Body of pancreas (tissue), 4 donors: ENCODE data around the gene SNX21. TPM values are rescaled to one million over a fixed set of nuclear protein-coding genes. Genes with fewer than 3 reads are reported as not detected.

Source experiments
- ATAC-seq: fragments of 150-250 bp; one replicate; pipeline ENCODE4 v1.9.1; 2016
- DNase-seq, 4 donors: peaks; one replicate each; pipeline ENCODE4 v3.0.0-alpha.2; 2019
- H3K27ac ChIP-seq, 4 donors: fragments of 200-600 bp; sonication (generic); 1 replicate in 3 of 4; 2 replicates in 1 of 4; pipeline versions ENCODE4 v1.5.1 to v1.6.1; 2016 to 2019; ENCODE audit warnings: mild to moderate bottlenecking in 1 of 4, mixed read lengths in 1 of 4, moderate library complexity in 1 of 4
- H3K27me3 ChIP-seq, 2 donors: fragments of 200-600 bp; sonication (generic); one replicate each; pipeline ENCODE4 v1.6.0; 2016; ENCODE audit warnings: mild to moderate bottlenecking in 1 of 2
- H3K36me3 ChIP-seq, 2 donors: fragments of 200-600 bp; sonication (generic); replicated peaks in 1 of 2; 2 replicates each; pipeline ENCODE4 v1.5.1; 2016; ENCODE audit warnings: low read depth in 2 of 2; ENCODE audit not compliant: insufficient read depth in 1 of 2
- H3K4me1 ChIP-seq: fragments of 200-600 bp; sonication (generic); one replicate; pipeline ENCODE4 v1.6.0; 2016
- H3K4me3 ChIP-seq, 2 donors: fragments of 200-600 bp; sonication (generic); 1 replicate in 1 of 2; 2 replicates in 1 of 2; pipeline ENCODE4 v1.5.1; 2016 to 2019
- H3K9me3 ChIP-seq, 3 donors: fragments of 200-600 bp; sonication (generic); 1 replicate in 2 of 3; 2 replicates in 1 of 3; pipeline ENCODE4 v1.5.1; 2016
- CTCF ChIP-seq, 7 experiments: fragments of 450-650 bp in 4 of 7; fragments of 200-600 bp in 3 of 7; sonication (generic) in 3 of 7; IDR thresholded peaks; one replicate each; pipeline ENCODE4 v1.5.1; 2016 to 2019; ENCODE audit warnings: antibody characterized with exemption in 7 of 7
- POLR2A ChIP-seq, 3 donors: fragments of 450-650 bp; IDR thresholded peaks; one replicate each; pipeline ENCODE4 v1.6.1; 2016; ENCODE audit warnings: antibody characterized with exemption in 3 of 3, mild to moderate bottlenecking in 2 of 3
- WGBS, 2 donors: methylation state at CpG; one replicate each; pipeline ENCODE4 v1.1.5; 2017; 5-methylcytosine and 5-hydroxymethylcytosine counted together
- intact Hi-C: fragments of 100-400 bp; cut with DNase I; formaldehyde crosslinking; loops from one replicate; pipeline ENCODE4 v1.15.1; 2023
- total RNA-seq, 2 donors: library from RNA; depleted of rRNA; stranded (reverse); fragments of >200 nt; gene quantifications; one replicate each; pipeline ENCODE4 v1.1.0, GENCODE V29; 2016

SNX21 gene
- total RNA-seq, 2 donors from 2014 or later = 42.8 to 46.5 TPM

- Histone ChIP-seq H3K9me3 (no peaks in the 10 kb centered on the region), H3K36me3 (peaks cover 0 to 8% of the 10 kb centered on the region in 2 donors), H3K4me3 (no peak overlapping the region), H3K27me3 (no peaks in the 10 kb centered on the region), H3K4me1 (peaks cover 10% of the 10 kb centered on the region), H3K27ac (no peak overlapping the region)
- TF ChIP-seq POLR2A (IDR thresholded peaks at IDR 0.05) (no peak), CTCF (IDR thresholded peaks at IDR 0.05) (no peak)
- whole genome bisulfite sequencing, 2 donors = 74 to 76% methylated on average over 8 to 9 of the region's 9 CpGs
- intact Hi-C loops = no loop called here
- ATAC-seq = no peak
- no peak for DNase-seq
Measured at GRCh38 chr20:45883100-45883469, 49.5 kb downstream of the SNX21 start.

DNA sequence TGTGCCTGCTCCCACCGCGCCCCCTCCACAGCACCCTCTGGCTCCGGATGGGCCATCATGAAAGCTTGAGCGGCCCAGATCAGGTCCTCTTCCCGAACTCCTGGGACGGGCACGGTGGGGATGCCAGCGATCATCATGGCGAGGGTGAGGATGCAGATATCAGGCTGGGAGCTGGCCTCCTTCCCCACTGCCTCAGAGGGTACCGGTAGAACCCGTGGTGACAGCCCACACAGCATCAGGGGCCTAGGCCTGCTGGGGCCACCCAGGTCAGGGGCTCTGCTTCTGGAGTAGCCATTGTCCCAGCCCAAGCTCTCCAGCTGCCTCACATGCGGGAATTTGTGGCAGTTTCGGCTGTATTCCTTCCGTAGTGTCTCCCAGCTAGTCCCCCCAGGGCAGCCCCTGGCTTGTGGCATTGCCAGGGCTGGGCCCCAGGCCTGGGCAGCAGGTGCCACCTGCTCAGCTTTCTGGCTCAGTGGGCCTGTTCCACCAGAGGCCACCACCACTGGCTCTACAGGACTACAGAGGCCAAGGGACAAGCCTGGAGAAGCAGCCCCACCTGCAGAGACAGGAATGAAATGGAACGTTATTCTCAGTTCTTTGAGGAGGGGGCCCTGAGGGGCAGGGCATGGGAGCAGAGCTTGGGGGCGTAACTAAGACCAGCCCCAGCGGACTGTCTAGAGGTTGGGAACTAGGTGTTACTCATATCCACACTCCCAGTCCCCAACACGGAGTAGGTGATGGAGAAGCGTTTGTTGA lies 53.2 kb downstream of the SNX21 start:
- no peaks in the 10 kb centered on the region for H3K27me3 ChIP-seq
- DNase-seq (no peak), ATAC-seq (no peak)
- 83 to 92% methylated on average over 15 to 19 of the region's 19 CpGs for WGBS, 2 donors
- peaks cover 0 to 8% of the 10 kb centered on the region in 2 donors for H3K36me3 ChIP-seq
- TF ChIP-seq POLR2A (IDR thresholded peaks at IDR 0.05) (no peak), CTCF (IDR thresholded peaks at IDR 0.05) (no peak)
- H3K27ac ChIP-seq = no peak overlapping the region
- no peaks in the 10 kb centered on the region for H3K9me3 ChIP-seq
- H3K4me3 ChIP-seq = no peak overlapping the region
- H3K4me1 ChIP-seq = peaks cover 24% of the 10 kb centered on the region
- intact Hi-C loops = no loop called here

GRCh38 chr20:45887346-45887715 lies 53.7 kb downstream of the SNX21 start, which contains the start of gene SPATA25:
Gene SPATA25, minus strand, starts transcription at chr20:45887622. Its CDS starts 32 bp downstream, at chr20:45887590.
- peaks cover 0 to 8% of the 10 kb centered on the region in 2 donors for H3K36me3 ChIP-seq
- TF ChIP-seq POLR2A (IDR thresholded peaks at IDR 0.05) (no peak), CTCF (IDR thresholded peaks at IDR 0.05) (no peak)
- H3K27ac ChIP-seq = no peak within 1 kb of the TSS
- intact Hi-C loops = no loop called here
- ATAC-seq (no peak), DNase-seq (no peak)
- no peak within 1 kb of the TSS for H3K4me3 ChIP-seq
- no peaks in the 10 kb centered on the region for H3K9me3 ChIP-seq
- no peaks in the 10 kb centered on the region for H3K27me3 ChIP-seq
- peaks cover 24% of the 10 kb centered on the region for H3K4me1 ChIP-seq
- WGBS, 2 donors = 89 to 90% methylated on average over 7 to 8 of the region's 8 CpGs

GRCh38 chr20:45888681-45889080 lies 55.1 kb downstream of the SNX21 start:
- H3K4me1 ChIP-seq = peaks cover 33% of the 10 kb centered on the region
- no peak for TF ChIP-seq POLR2A (IDR thresholded peaks at IDR 0.05)
- no peak for TF ChIP-seq CTCF (IDR thresholded peaks at IDR 0.05)
- no peaks in the 10 kb centered on the region for H3K27me3 ChIP-seq
- ATAC-seq (no peak), DNase-seq (no peak)
- intact Hi-C loops = no loop called here
- no peak overlapping the region for H3K27ac ChIP-seq
- H3K36me3 ChIP-seq = peaks cover 0 to 3% of the 10 kb centered on the region in 2 donors
- no peaks in the 10 kb centered on the region for H3K9me3 ChIP-seq
- H3K4me3 ChIP-seq = no peak overlapping the region
- WGBS, 2 donors = 80 to 83% methylated on average over 1 to 3 of the region's 3 CpGs
